HepG2 (cell line): ENCODE data around the gene MYOM1. TPM values are rescaled to one million over a fixed set of nuclear protein-coding genes. Genes with fewer than 3 reads are reported as not detected.

Source experiments
- CENPBD1 ChIP-seq: sonication (generic); formaldehyde crosslinking; IDR thresholded peaks from 2 replicates; pipeline ENCODE4 v1.8.0; 2022; ENCODE audit warnings: missing genetic modification reagents, low read depth, mild to moderate bottlenecking, borderline replicate concordance
- DR1 ChIP-seq: sonication (generic); formaldehyde crosslinking; IDR thresholded peaks from 2 replicates; pipeline ENCODE4 v1.8.0; 2021; ENCODE audit warnings: mild to moderate bottlenecking, missing genetic modification reagents, inconsistent platforms
- ELF3 ChIP-seq: IDR thresholded peaks from 2 replicates; pipeline ENCODE4 v1.6.1; 2016; ENCODE audit warnings: missing genetic modification reagents, missing compliant biosample characterization
- ISL2 ChIP-seq: sonication (generic); formaldehyde crosslinking; IDR thresholded peaks from 2 replicates; pipeline ENCODE4 v1.5.0; 2020; ENCODE audit warnings: missing genetic modification reagents
- NR2F6 ChIP-seq, 2 experiments: IDR thresholded peaks; 2 replicates each; pipeline ENCODE4 v1.6.1; 2016; ENCODE audit warnings: antibody characterized with exemption in 1 of 2, mild to moderate bottlenecking in 1 of 2
- PCBP1 ChIP-seq: fragments of 200-400 bp; formaldehyde crosslinking; IDR thresholded peaks from 2 replicates; pipeline ENCODE4 v1.6.1; 2017; ENCODE audit warnings: mild to moderate bottlenecking, low read depth, low read length, borderline replicate concordance
- UBTF ChIP-seq: sonication (generic); formaldehyde crosslinking; IDR thresholded peaks from 2 replicates; pipeline ENCODE4 v1.4.0; 2020; ENCODE audit warnings: mild to moderate bottlenecking, missing genetic modification reagents
- ZBTB10 ChIP-seq: sonication (generic); formaldehyde crosslinking; IDR thresholded peaks from 2 replicates; pipeline ENCODE4 v1.4.0; 2020; ENCODE audit warnings: missing genetic modification reagents, borderline replicate concordance
- ZNF10 ChIP-seq: sonication (generic); formaldehyde crosslinking; IDR thresholded peaks from 2 replicates; pipeline ENCODE4 v1.4.0; 2020; ENCODE audit warnings: mild to moderate bottlenecking, low read depth, missing genetic modification reagents, borderline replicate concordance
- ZNF12 ChIP-seq: sonication (generic); formaldehyde crosslinking; IDR thresholded peaks from 2 replicates; pipeline ENCODE4 v1.5.0; 2020; ENCODE audit warnings: missing genetic modification reagents
- ZNF547 ChIP-seq: sonication (generic); formaldehyde crosslinking; IDR thresholded peaks from 2 replicates; pipeline ENCODE4 v1.5.1; 2020; ENCODE audit warnings: mild to moderate bottlenecking, missing genetic modification reagents
- ZNF574 ChIP-seq: sonication (generic); formaldehyde crosslinking; IDR thresholded peaks from 2 replicates; pipeline ENCODE4 v1.4.0; 2020; ENCODE audit warnings: missing genetic modification reagents
- ZNF772 ChIP-seq: sonication (generic); formaldehyde crosslinking; IDR thresholded peaks from 2 replicates; pipeline ENCODE4 v1.5.0; 2020; ENCODE audit warnings: mild to moderate bottlenecking, missing genetic modification reagents
- polyA plus RNA-seq, 8 experiments: library from polyadenylated mRNA; depleted of rRNA in 3 of 8; stranded (reverse) in 7 of 8; unstranded in 1 of 8; fragments of >200 nt; fragmentation: Illumina TruSeq in 4 of 8; extraction: Trizol in 4 of 8; gene quantifications; 2 replicates each; pipeline versions ENCODE4 v1.2.1 to v1.2.3, GENCODE V29; 2011 to 2016; ENCODE audit warnings: low read depth in 4 of 8, missing spikeins in 1 of 8, mixed read lengths in 1 of 8; ENCODE audit not compliant: insufficient read depth in 1 of 8
- total RNA-seq, 5 experiments: library from RNA; depleted of rRNA; stranded (reverse); fragments of >200 nt; fragmentation: Illumina TruSeq; extraction: Trizol; gene quantifications; 2 replicates each; pipeline ENCODE4 v1.2.3, GENCODE V29; 2016; ENCODE audit warnings: low read depth in 1 of 5
- TF ChIP-seq, protein P1 (sequence below): sonication (generic); formaldehyde crosslinking; IDR thresholded peaks from 2 replicates; pipeline ENCODE4 v1.5.0; 2020; ENCODE audit warnings: missing genetic modification reagents
- TF ChIP-seq, protein P2 (sequence below): sonication (generic); formaldehyde crosslinking; IDR thresholded peaks from 2 replicates; pipeline ENCODE4 v1.4.0; 2020; ENCODE audit warnings: mild to moderate bottlenecking, low read depth, missing genetic modification reagents
- TF ChIP-seq, protein P3 (sequence below): sonication (generic); formaldehyde crosslinking; IDR thresholded peaks from 2 replicates; pipeline ENCODE4 v1.8.0; 2022; ENCODE audit warnings: mild to moderate bottlenecking, missing genetic modification reagents, moderate library complexity

Gene MYOM1
- total and polyA plus RNA-seq, 2 of the 13 experiments (the other 11 are each of a cell fraction or from before 2014, with no cell fraction given): 0.46 to 0.98 TPM

- TF ChIP-seq CENPBD1 (CRISPR knock-in tag) (no peak), ISL2 (CRISPR knock-in tag) (0 out of 2 replicates have a peak, but pooled peaks have one; percentile 64), DR1 (CRISPR knock-in tag) (no peak), UBTF (peak; percentile 56), ZNF10 (CRISPR knock-in tag) (no peak), ELF3 (CRISPR knock-in tag) (peak; percentile 47; the same call in 1 of the 2 replicates), ZBTB10 (CRISPR knock-in tag) (peak; percentile 56; the same call in 1 of the 2 replicates), ZNF574 (peak; percentile 67; the same call in 1 of the 2 replicates), ZNF12 (no peak), NR2F6 (IDR thresholded peaks at IDR 0.05) (no peak), NR2F6 (CRISPR knock-in tag; IDR thresholded peaks at IDR 0.05) (peak; percentile 30; the same call in 1 of the 2 replicates), ZNF772 (CRISPR knock-in tag) (0 out of 2 replicates have a peak, but pooled peaks have one; percentile 49), PCBP1 (no peak), ZNF547 (CRISPR knock-in tag) (no peak)
- TF ChIP-seq, protein P1, sequence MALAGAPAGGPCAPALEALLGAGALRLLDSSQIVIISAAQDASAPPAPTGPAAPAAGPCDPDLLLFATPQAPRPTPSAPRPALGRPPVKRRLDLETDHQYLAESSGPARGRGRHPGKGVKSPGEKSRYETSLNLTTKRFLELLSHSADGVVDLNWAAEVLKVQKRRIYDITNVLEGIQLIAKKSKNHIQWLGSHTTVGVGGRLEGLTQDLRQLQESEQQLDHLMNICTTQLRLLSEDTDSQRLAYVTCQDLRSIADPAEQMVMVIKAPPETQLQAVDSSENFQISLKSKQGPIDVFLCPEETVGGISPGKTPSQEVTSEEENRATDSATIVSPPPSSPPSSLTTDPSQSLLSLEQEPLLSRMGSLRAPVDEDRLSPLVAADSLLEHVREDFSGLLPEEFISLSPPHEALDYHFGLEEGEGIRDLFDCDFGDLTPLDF (CRISPR knock-in tag): no peak
- TF ChIP-seq, protein P2, sequence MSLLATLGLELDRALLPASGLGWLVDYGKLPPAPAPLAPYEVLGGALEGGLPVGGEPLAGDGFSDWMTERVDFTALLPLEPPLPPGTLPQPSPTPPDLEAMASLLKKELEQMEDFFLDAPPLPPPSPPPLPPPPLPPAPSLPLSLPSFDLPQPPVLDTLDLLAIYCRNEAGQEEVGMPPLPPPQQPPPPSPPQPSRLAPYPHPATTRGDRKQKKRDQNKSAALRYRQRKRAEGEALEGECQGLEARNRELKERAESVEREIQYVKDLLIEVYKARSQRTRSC: no peak
- TF ChIP-seq, protein P3, sequence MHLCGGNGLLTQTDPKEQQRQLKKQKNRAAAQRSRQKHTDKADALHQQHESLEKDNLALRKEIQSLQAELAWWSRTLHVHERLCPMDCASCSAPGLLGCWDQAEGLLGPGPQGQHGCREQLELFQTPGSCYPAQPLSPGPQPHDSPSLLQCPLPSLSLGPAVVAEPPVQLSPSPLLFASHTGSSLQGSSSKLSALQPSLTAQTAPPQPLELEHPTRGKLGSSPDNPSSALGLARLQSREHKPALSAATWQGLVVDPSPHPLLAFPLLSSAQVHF: no peak
Measured at GRCh38 chr18:3062798-3063680, 156.7 kb downstream of the MYOM1 start (continued).
